SK-N-SH (cell line): Measurements from ENCODE around the gene MTF1. TPM values are rescaled to one million over a fixed set of nuclear protein-coding genes. Genes with fewer than 3 reads are reported as not detected.

ENCODE experiments used
- CTCF ChIA-PET: fragments of 300-600, 350-600 bp; formaldehyde crosslinking; extraction: SDS; loops from one replicate; lab custom pipeline; 2021; lab: Yijun Ruan, JAX
- POLR2A ChIA-PET: fragments of 350-600 bp; sonication (Branson Sonifier 250); formaldehyde crosslinking; extraction: SDS; loops from one replicate; lab custom pipeline; 2020; ENCODE audit warnings: antibody characterized with exemption, inconsistent platforms; lab: Yijun Ruan, JAX
- DNase-seq: peaks from one replicate; pipeline ENCODE4 v3.0.0; 2012
- H2AFZ ChIP-seq: fragments of 200-600 bp; sonication (generic); 2 replicates; pipeline ENCODE4 v1.8.1; 2016; ENCODE audit warnings: antibody characterized with exemption, mild to moderate bottlenecking, low read depth
- H3F3A ChIP-seq: fragments of 200-600 bp; sonication (generic); replicated peaks from 2 replicates; pipeline ENCODE3; 2016; ENCODE audit warnings: antibody characterized with exemption, mild to moderate bottlenecking; ENCODE audit not compliant: insufficient read depth
- H3K27ac ChIP-seq, 2 experiments: fragments of 200-500 bp in 1 of 2; fragments of 200-600 bp in 1 of 2; sonication (Bioruptor generic) in 1 of 2; sonication (generic), shearing (Covaris generic) in 1 of 2; 2 replicates each; pipeline versions ENCODE4 v1.5.1 to v1.6.1; 2014 to 2016; ENCODE audit warnings: low read depth in 2 of 2, inconsistent platforms in 1 of 2, low read length in 1 of 2, mild to moderate bottlenecking in 1 of 2, mixed read lengths in 1 of 2
- H3K27me3 ChIP-seq: fragments of 200-600 bp; sonication (generic), shearing (Covaris generic); 2 replicates; pipeline ENCODE4 v1.6.1; 2016; ENCODE audit warnings: mixed run types; ENCODE audit not compliant: insufficient read depth
- H3K36me3 ChIP-seq, 2 experiments: fragments of 200-500 bp in 1 of 2; fragments of 200-600 bp in 1 of 2; sonication (Bioruptor generic) in 1 of 2; sonication (generic) in 1 of 2; replicated peaks in 1 of 2; 2 replicates each; pipeline versions ENCODE3 to v1.5.1; 2014 to 2016; ENCODE audit warnings: low read length in 1 of 2, mild to moderate bottlenecking in 1 of 2; ENCODE audit not compliant: insufficient read depth in 2 of 2, control insufficient read depth in 1 of 2
- H3K4me1 ChIP-seq, 2 experiments: fragments of 200-500 bp in 1 of 2; fragments of 200-600 bp in 1 of 2; sonication (Bioruptor generic) in 1 of 2; sonication (generic), shearing (Covaris generic) in 1 of 2; 2 replicates each; pipeline versions ENCODE4 v1.5.1 to v1.6.1; 2014 to 2016; ENCODE audit warnings: low read depth in 1 of 2, low read length in 1 of 2, mixed run types in 1 of 2; ENCODE audit not compliant: insufficient read depth in 2 of 2, control insufficient read depth in 1 of 2
- H3K4me2 ChIP-seq: fragments of 200-600 bp; sonication (generic), shearing (Covaris generic); 2 replicates; pipeline ENCODE4 v1.6.1; 2017; ENCODE audit warnings: mixed run types
- H3K4me3 ChIP-seq, 2 experiments: fragments of 200-500 bp in 1 of 2; fragments of 200-600 bp in 1 of 2; sonication (Bioruptor generic) in 1 of 2; sonication (generic), shearing (Covaris generic) in 1 of 2; 2 replicates each; pipeline versions ENCODE4 v1.5.1 to v1.8.1; 2014 to 2016; ENCODE audit warnings: low read depth in 2 of 2, inconsistent platforms in 1 of 2, low read length in 1 of 2, mild to moderate bottlenecking in 1 of 2, mixed read lengths in 1 of 2, moderate library complexity in 1 of 2
- H3K79me2 ChIP-seq: fragments of 200-600 bp; sonication (generic); 2 replicates; pipeline ENCODE4 v1.8.1; 2017; ENCODE audit warnings: mild to moderate bottlenecking; ENCODE audit not compliant: insufficient read depth
- H3K9ac ChIP-seq: fragments of 200-600 bp; sonication (generic); 2 replicates; pipeline ENCODE4 v1.6.1; 2017; ENCODE audit warnings: mixed run types
- H3K9me2 ChIP-seq: fragments of 200-600 bp; sonication (generic); 2 replicates; pipeline ENCODE4 v1.6.1; 2017; ENCODE audit warnings: mixed run types
- H3K9me3 ChIP-seq: fragments of 200-600 bp; sonication (generic); 2 replicates; pipeline ENCODE4 v1.6.1; 2017; ENCODE audit warnings: mixed run types, mild to moderate bottlenecking, moderate library complexity
- H4K20me1 ChIP-seq: fragments of 200-600 bp; sonication (generic); 2 replicates; pipeline ENCODE4 v1.6.1; 2017; ENCODE audit warnings: mild to moderate bottlenecking, mixed run types; ENCODE audit not compliant: insufficient read depth
- CTCF ChIP-seq: fragments of 200-600 bp; sonication (generic); IDR thresholded peaks from 2 replicates; pipeline ENCODE4 v1.6.1; 2017; ENCODE audit warnings: antibody characterized with exemption, mild to moderate bottlenecking, moderate library complexity
- ELF1 ChIP-seq: IDR thresholded peaks from 2 replicates; pipeline ENCODE4 v1.4.0; 2012
- FOXM1 ChIP-seq: IDR thresholded peaks from 2 replicates; pipeline ENCODE4 v1.4.0; 2012; ENCODE audit warnings: low read depth, mild to moderate bottlenecking
- GABPA ChIP-seq: IDR thresholded peaks from 2 replicates; pipeline ENCODE4 v1.4.0; 2012; ENCODE audit warnings: low read depth, mild to moderate bottlenecking
- GATA2 ChIP-seq: sonication (generic); formaldehyde crosslinking; IDR thresholded peaks from 2 replicates; pipeline ENCODE4 v1.5.0; 2020; ENCODE audit warnings: mild to moderate bottlenecking, missing genetic modification reagents
- MAX ChIP-seq: IDR thresholded peaks from 2 replicates; pipeline ENCODE4 v1.4.0; 2012; ENCODE audit warnings: low read depth
- PBX3 ChIP-seq: IDR thresholded peaks from 2 replicates; pipeline ENCODE4; 2012
- RAD21 ChIP-seq: IDR thresholded peaks from 2 replicates; pipeline ENCODE4 v1.6.1; 2012; ENCODE audit warnings: mild to moderate bottlenecking, low read length
- RCOR1 ChIP-seq: fragments of 150-350 bp; IDR thresholded peaks from 2 replicates; pipeline ENCODE4 v1.6.1; 2017; ENCODE audit warnings: antibody characterized with exemption, low read length
- REST ChIP-seq: IDR thresholded peaks from 2 replicates; pipeline ENCODE4 v1.6.1; 2012; ENCODE audit warnings: mild to moderate bottlenecking, low read depth, low read length, moderate library complexity
- SIN3A ChIP-seq: IDR thresholded peaks from 2 replicates; pipeline ENCODE4 v1.6.1; 2012; ENCODE audit warnings: low read depth, mild to moderate bottlenecking, low read length, moderate library complexity, borderline replicate concordance
- SMC3 ChIP-seq: IDR thresholded peaks from 2 replicates; pipeline ENCODE4 v1.6.1; 2012; ENCODE audit warnings: low read depth, low read length, improper control_type of control experiment
- TCF12 ChIP-seq: IDR thresholded peaks from 2 replicates; pipeline ENCODE4 v1.4.0; 2012
- USF2 ChIP-seq: fragments of 150-350 bp; IDR thresholded peaks from 2 replicates; pipeline ENCODE4 v1.6.1; 2017; ENCODE audit warnings: antibody characterized with exemption, low read length, low read depth, borderline replicate concordance
- WGBS: methylation state at CpG from one replicate; pipeline ENCODE4 v1.1.6; 2017; ENCODE audit warnings: low lambda C conversion rate; 5-methylcytosine and 5-hydroxymethylcytosine counted together
- polyA plus RNA-seq, 3 experiments: library from polyadenylated mRNA; depleted of rRNA; stranded (reverse); fragments of >200 nt; gene quantifications; 2 replicates each; pipeline ENCODE4 v1.2.3, GENCODE V29; 2012

MTF1 gene
- polyA plus RNA-seq, 1 of the 3 experiments (the other 2 are of a cell fraction) = 5.0 TPM

- TF ChIP-seq PBX3 (no peak), USF2 (no peak), GATA2 (CRISPR knock-in tag) (no peak), RAD21 (no peak)
These were observed 18.7 kb upstream of the MTF1 start (continued) for GRCh38 chr1:37878071-37878470.

- Histone ChIP-seq H3K79me2 (no peaks in the 10 kb centered on the region), H3K27ac (no peak overlapping the region), H2AFZ (no peak overlapping the region), H3K9ac (no peak overlapping the region), H3K9me3 (no peaks in the 10 kb centered on the region), H3K4me2 (no peak overlapping the region), H3K4me3 (no peak overlapping the region), H3K27me3 (no peaks in the 10 kb centered on the region), H3K4me1 (no peaks in the 10 kb centered on the region), H3K36me3 (peaks cover 43 to 45% of the 10 kb centered on the region in 2 experiments), H3K9me2 (no peaks in the 10 kb centered on the region), H4K20me1 (no peaks in the 10 kb centered on the region), H3F3A (no peaks in the 10 kb centered on the region)
- ChIA-PET POLR2A (no interaction called here), CTCF (interaction anchor here (0.9 to 1.2 kb wide), 3 partner anchors 16 to 361 kb away, joined by 3 to 5 read pairs (median 3); partner anchors contain the start of genes MEAF6 and MTF1)
- WGBS = 100% methylated on average over 1 of the region's 1 CpG
- no peak for TF ChIP-seq GABPA
- TF ChIP-seq CTCF = peak; percentile 39
- DNase-seq = no peak
These were observed 16.4 kb upstream of the MTF1 start for GRCh38 chr1:37875833-37876232.

GRCh38 chr1:37872692-37873091 lies 13.3 kb upstream of the MTF1 start:
- DNase-seq = no peak
- Histone ChIP-seq H3K4me1 (no peaks in the 10 kb centered on the region), H3K27me3 (no peaks in the 10 kb centered on the region), H3K4me2 (no peak overlapping the region), H3F3A (no peaks in the 10 kb centered on the region), H3K27ac (no peak overlapping the region), H3K9ac (no peak overlapping the region), H3K36me3 (peaks cover 36 to 44% of the 10 kb centered on the region in 2 experiments), H2AFZ (no peak overlapping the region), H3K9me2 (no peaks in the 10 kb centered on the region), H3K9me3 (no peaks in the 10 kb centered on the region), H3K4me3 (no peak overlapping the region), H4K20me1 (no peaks in the 10 kb centered on the region), H3K79me2 (no peaks in the 10 kb centered on the region)
- CTCF ChIA-PET = interaction anchor here (0.6 to 1.2 kb wide), 4 partner anchors 8 to 1185 kb away, joined by 3 to 9 read pairs (median 4); partner anchors contain the start of gene MTF1
- POLR2A ChIA-PET = interaction anchor here (0.6 kb wide), 1 partner anchor 28 kb away, joined by 3 read pairs; no protein-coding TSS in a partner anchor
- WGBS = 93% methylated on average over 1 of the region's 1 CpG
- TF ChIP-seq SMC3 = no peak
- no peak for TF ChIP-seq USF2
- no peak for TF ChIP-seq FOXM1
- no peak for TF ChIP-seq REST
- TF ChIP-seq TCF12 = no peak
- TF ChIP-seq SIN3A = no peak
- no peak for TF ChIP-seq ELF1
- no peak for TF ChIP-seq CTCF
- TF ChIP-seq MAX = no peak
- TF ChIP-seq RCOR1 = no peak
